HG03064 (cell line): ENCODE results near the gene IKZF5.

Experiments
- ATAC-seq: cut with Tn5 transposase; IDR thresholded peaks from one replicate; pipeline ENCODE4 v1.9.1; 2021; ENCODE audit warnings: low read depth; ENCODE audit not compliant: unreplicated experiment

The IKZF5 gene

GRCh38 chr10:122986335-122986734 is 22.3 kb downstream of the IKZF5 start:
- no peak for ATAC-seq

GRCh38 chr10:122984708-122985107 is 23.9 kb downstream of the IKZF5 start:
- ATAC-seq = no peak

GRCh38 chr10:122983898-122984297 is 24.7 kb downstream of the IKZF5 start:
- ATAC-seq = no peak

GRCh38 chr10:122981066-122981464 is 27.5 kb downstream of the IKZF5 start:
- ATAC-seq = no peak

- ATAC-seq = peak; percentile 95
Measured at GRCh38 chr10:122980209-122981065, 28.2 kb downstream of the IKZF5 start, which contains the start of gene PSTK. Gene PSTK, plus strand, starts transcription at chr10:122980401. Its CDS starts 79 bp downstream, at chr10:122980480.

GRCh38 chr10:122974543-122975064 is 34.0 kb downstream of the IKZF5 start:
- no peak for ATAC-seq

- ATAC-seq = no peak
Measured at GRCh38 chr10:122974023-122974422, 34.6 kb downstream of the IKZF5 start.

GRCh38 chr10:122968698-122969097 is 39.9 kb downstream of the IKZF5 start:
- no peak for ATAC-seq

- no peak for ATAC-seq
Measured at GRCh38 chr10:122966879-122967278, 41.7 kb downstream of the IKZF5 start.

- ATAC-seq = no peak
Measured at GRCh38 chr10:122962405-122962804, 46.2 kb downstream of the IKZF5 start.

GRCh38 chr10:122957474-122957873 is 51.1 kb downstream of the IKZF5 start:
- no peak for ATAC-seq

GRCh38 chr10:122955892-122956291 is 52.7 kb downstream of the IKZF5 start:
- ATAC-seq = no peak

GRCh38 chr10:122954731-122955050 is 53.9 kb downstream of the IKZF5 start:
- ATAC-seq = no peak

GRCh38 chr10:122953902-122954730 is 54.5 kb downstream of the IKZF5 start, which contains the start of gene C10orf88:
Gene C10orf88, minus strand, starts transcription at chr10:122954227. Its CDS starts 49 bp downstream, at chr10:122954178.
- ATAC-seq = peak; percentile 96

GRCh38 chr10:122949296-122949695 is 59.3 kb downstream of the IKZF5 start:
- ATAC-seq = no peak
